Uterus (tissue), 4 donors: ENCODE results near the gene ANKMY2. TPM values are rescaled to one million over a fixed set of nuclear protein-coding genes. Genes with fewer than 3 reads are reported as not detected.

ENCODE experiments used
- DNase-seq, 2 donors: peaks; one replicate each; pipeline ENCODE4 v3.0.0-alpha.2; 2019 to 2020
- H3K27ac ChIP-seq, 2 donors: fragments of 200-600 bp; sonication (generic); 1 replicate in 1 of 2; 2 replicates in 1 of 2; pipeline ENCODE4 v1.5.1; 2016 to 2018
- H3K27me3 ChIP-seq, 2 donors: fragments of 200-600 bp; sonication (generic); one replicate each; pipeline ENCODE4 v1.5.1; 2018 to 2019; ENCODE audit warnings: control low read depth in 1 of 2
- H3K36me3 ChIP-seq, 2 donors: fragments of 200-600 bp; sonication (generic); one replicate each; pipeline ENCODE4 v1.5.1; 2019; ENCODE audit warnings: control low read depth in 1 of 2
- H3K4me1 ChIP-seq, 2 donors: fragments of 200-600 bp; sonication (generic); one replicate each; pipeline ENCODE4 v1.5.1; 2018 to 2019; ENCODE audit warnings: control low read depth in 1 of 2
- H3K4me3 ChIP-seq, 2 donors: fragments of 200-600 bp; sonication (generic); 1 replicate in 1 of 2; 2 replicates in 1 of 2; pipeline ENCODE4 v1.5.1; 2018 to 2019; ENCODE audit warnings: mild to moderate bottlenecking in 1 of 2
- H3K9me3 ChIP-seq, 2 donors: fragments of 200-600 bp; sonication (generic); one replicate each; pipeline ENCODE4 v1.5.1; 2019; ENCODE audit warnings: control low read depth in 1 of 2
- CTCF ChIP-seq, 4 experiments: fragments of 200-600 bp in 2 of 4; fragments of 450-650 bp in 2 of 4; sonication (generic) in 2 of 4; IDR thresholded peaks; one replicate each; pipeline ENCODE4 v1.5.1; 2016 to 2019; ENCODE audit warnings: antibody characterized with exemption in 4 of 4, mild to moderate bottlenecking in 2 of 4, moderate library complexity in 1 of 4
- POLR2A ChIP-seq, 2 donors: fragments of 450-650 bp; IDR thresholded peaks; one replicate each; pipeline ENCODE4 v1.6.1; 2016; ENCODE audit warnings: antibody characterized with exemption in 2 of 2, mild to moderate bottlenecking in 1 of 2, moderate library complexity in 1 of 2
- intact Hi-C: fragments of 100-400 bp; cut with DNase I; formaldehyde crosslinking; loops from one replicate; pipeline ENCODE4 v1.15.1; 2023; ENCODE audit warnings: low total_unique reads
- total RNA-seq, 4 donors: library from RNA; depleted of rRNA in 3 of 4; stranded (reverse); fragments of >200 nt in 3 of 4; gene quantifications; one replicate each; pipeline versions ENCODE4 v1.1.0 to v1.2.4, GENCODE V29; 2014 to 2023
- donor health status: DM: yes; HTN: yes; CAD: no.

Gene ANKMY2
- total RNA-seq, 4 donors from 2014 or later = 6.2 to 48.7 (median 17.2) TPM

- H3K9me3 ChIP-seq = no peaks in the 10 kb centered on the region
- no peaks in the 10 kb centered on the region for H3K27me3 ChIP-seq
- TF ChIP-seq POLR2A (IDR thresholded peaks at IDR 0.05) = no peak
- TF ChIP-seq CTCF (IDR thresholded peaks at IDR 0.05) = no peak
- no peaks in the 10 kb centered on the region for H3K4me1 ChIP-seq
- no peaks in the 10 kb centered on the region for H3K36me3 ChIP-seq
- no peak for DNase-seq
- intact Hi-C loops = no loop called here
- no peak overlapping the region for H3K4me3 ChIP-seq
- H3K27ac ChIP-seq = no peak overlapping the region
These were observed 26.3 kb upstream of the ANKMY2 start for GRCh38 chr7:16671811-16672210.

- Histone ChIP-seq H3K36me3 (no peaks in the 10 kb centered on the region), H3K4me1 (no peaks in the 10 kb centered on the region), H3K27me3 (no peaks in the 10 kb centered on the region), H3K27ac (no peak overlapping the region), H3K4me3 (no peak overlapping the region), H3K9me3 (no peaks in the 10 kb centered on the region)
- TF ChIP-seq POLR2A (IDR thresholded peaks at IDR 0.05) = no peak
- DNase-seq = no peak
- intact Hi-C loops = no loop called here
These were observed 25.3 kb upstream of the ANKMY2 start for GRCh38 chr7:16670731-16671344.

GRCh38 chr7:16670021-16670420 is 24.5 kb upstream of the ANKMY2 start:
- H3K27ac ChIP-seq = no peak overlapping the region

GRCh38 chr7:16669581-16669980 is 24.0 kb upstream of the ANKMY2 start:
- peak overlapping the region in 1 of 2 donors; percentile 71 for H3K27ac ChIP-seq

More at GRCh38 chr7:16670021-16670420, 24.5 kb upstream of the ANKMY2 start:
- no peak for DNase-seq
- Histone ChIP-seq H3K9me3 (no peaks in the 10 kb centered on the region), H3K4me1 (no peaks in the 10 kb centered on the region), H3K27me3 (no peaks in the 10 kb centered on the region), H3K36me3 (no peaks in the 10 kb centered on the region), H3K4me3 (no peak overlapping the region)
- intact Hi-C loops = no loop called here
- no peak for TF ChIP-seq POLR2A (IDR thresholded peaks at IDR 0.05)
- no peak for TF ChIP-seq CTCF (IDR thresholded peaks at IDR 0.05)

GRCh38 chr7:16668978-16669377 is 23.4 kb upstream of the ANKMY2 start:
- no peaks in the 10 kb centered on the region for H3K27me3 ChIP-seq
- H3K4me1 ChIP-seq = no peaks in the 10 kb centered on the region
- intact Hi-C loops = no loop called here
- H3K27ac ChIP-seq = peak overlapping the region; percentile 71 to 76
- no peak overlapping the region for H3K4me3 ChIP-seq
- no peak for DNase-seq
- no peaks in the 10 kb centered on the region for H3K36me3 ChIP-seq
- TF ChIP-seq POLR2A (IDR thresholded peaks at IDR 0.05) = no peak
- no peak for TF ChIP-seq CTCF (IDR thresholded peaks at IDR 0.05)
- H3K9me3 ChIP-seq = no peaks in the 10 kb centered on the region

More at GRCh38 chr7:16669581-16669980, 24.0 kb upstream of the ANKMY2 start:
- no peaks in the 10 kb centered on the region for H3K9me3 ChIP-seq
- TF ChIP-seq CTCF (IDR thresholded peaks at IDR 0.05) (no peak), POLR2A (IDR thresholded peaks at IDR 0.05) (no peak)
- DNase-seq = no peak
- intact Hi-C loops = no loop called here
- H3K4me1 ChIP-seq = no peaks in the 10 kb centered on the region
- no peaks in the 10 kb centered on the region for H3K36me3 ChIP-seq
- no peak overlapping the region for H3K4me3 ChIP-seq
- no peaks in the 10 kb centered on the region for H3K27me3 ChIP-seq
